H1 (cell line): ENCODE data around the gene NOTUM. TPM values are rescaled to one million over a fixed set of nuclear protein-coding genes. Genes with fewer than 3 reads are reported as not detected.

Experiments used
- CEBPB ChIP-seq: IDR thresholded peaks from 2 replicates; pipeline ENCODE4 v1.6.1; 2012; ENCODE audit warnings: low read depth, low read length
- CTCF ChIP-seq, 3 experiments: IDR thresholded peaks; 1 replicate in 2 of 3; 2 replicates in 1 of 3; pipeline versions ENCODE4 v1.5.1 to v1.6.1; 2011; ENCODE audit warnings: low read length in 3 of 3, mild to moderate bottlenecking in 3 of 3, inconsistent platforms in 2 of 3, low read depth in 1 of 3, moderate library complexity in 1 of 3; ENCODE audit not compliant: insufficient read depth in 1 of 3; ENCODE audit errors: control extremely low read depth in 1 of 3
- GABPA ChIP-seq: IDR thresholded peaks from 2 replicates; pipeline ENCODE4 v1.6.1; 2011; ENCODE audit warnings: mild to moderate bottlenecking, low read length, moderate library complexity, borderline replicate concordance; ENCODE audit not compliant: insufficient read depth
- polyA plus RNA-seq, 7 experiments: library from polyadenylated mRNA; depleted of rRNA in 3 of 7; stranded (reverse) in 5 of 7; unstranded in 2 of 7; fragments of >200 nt in 5 of 7; fragments of 200-250 nt in 2 of 7; gene quantifications; 1 replicate in 5 of 7; 2 replicates in 1 of 7; 4 replicates in 1 of 7; pipeline versions ENCODE4 v1.2.1 to v1.2.3, GENCODE V29; 2011 to 2013; ENCODE audit warnings: missing spikeins in 2 of 7, mixed read lengths in 2 of 7
- total RNA-seq: library from RNA; stranded (reverse); fragmentation: NEBNext Ultra II Directional; extraction: Animal tissue kit (Norgen Biotek cat#: 25700); gene quantifications from 2 replicates; pipeline ENCODE4 v1.2.1, GENCODE V29; 2021

Gene NOTUM
- total and polyA plus RNA-seq, 2 of the 8 experiments (the other 6 are each of a cell fraction or from before 2014, with no cell fraction given): 0.45 to 0.76 TPM

- TF ChIP-seq CTCF (IDR thresholded peaks at IDR 0.05; ENCODE audit: control extremely low read depth in 1 of 3, insufficient read depth in 1 of 3, low read depth in 1 of 3, low read length in 3 of 3): no peak
- no peak for TF ChIP-seq GABPA
- no peak for TF ChIP-seq CEBPB
These were observed 19.1 kb upstream of the NOTUM start (continued) for GRCh38 chr17:81980122-81980521.
